Measurements from ENCODE around the gene GRIK1.

DNA sequence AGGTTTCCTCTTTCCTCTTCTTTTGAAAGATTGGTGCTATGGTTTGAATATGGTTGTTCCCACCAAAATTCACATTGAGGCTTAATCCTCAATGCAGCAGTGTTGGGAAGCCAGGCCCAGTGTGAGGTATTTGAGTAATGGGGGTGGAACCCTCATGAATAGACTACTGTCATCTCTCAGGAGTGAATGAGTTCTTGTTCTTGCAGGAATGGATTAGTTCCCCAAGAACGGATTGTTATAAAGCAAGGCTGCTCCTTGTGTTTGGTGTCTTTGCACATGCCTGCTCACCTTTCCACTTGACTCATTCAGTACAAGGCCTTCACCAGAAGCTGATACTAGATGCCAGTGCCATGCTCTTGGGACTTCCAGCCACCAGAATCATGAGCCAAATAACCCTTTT, 417.9 kb downstream of the GRIK1 start:
- TF ChIP-seq, protein P1, sequence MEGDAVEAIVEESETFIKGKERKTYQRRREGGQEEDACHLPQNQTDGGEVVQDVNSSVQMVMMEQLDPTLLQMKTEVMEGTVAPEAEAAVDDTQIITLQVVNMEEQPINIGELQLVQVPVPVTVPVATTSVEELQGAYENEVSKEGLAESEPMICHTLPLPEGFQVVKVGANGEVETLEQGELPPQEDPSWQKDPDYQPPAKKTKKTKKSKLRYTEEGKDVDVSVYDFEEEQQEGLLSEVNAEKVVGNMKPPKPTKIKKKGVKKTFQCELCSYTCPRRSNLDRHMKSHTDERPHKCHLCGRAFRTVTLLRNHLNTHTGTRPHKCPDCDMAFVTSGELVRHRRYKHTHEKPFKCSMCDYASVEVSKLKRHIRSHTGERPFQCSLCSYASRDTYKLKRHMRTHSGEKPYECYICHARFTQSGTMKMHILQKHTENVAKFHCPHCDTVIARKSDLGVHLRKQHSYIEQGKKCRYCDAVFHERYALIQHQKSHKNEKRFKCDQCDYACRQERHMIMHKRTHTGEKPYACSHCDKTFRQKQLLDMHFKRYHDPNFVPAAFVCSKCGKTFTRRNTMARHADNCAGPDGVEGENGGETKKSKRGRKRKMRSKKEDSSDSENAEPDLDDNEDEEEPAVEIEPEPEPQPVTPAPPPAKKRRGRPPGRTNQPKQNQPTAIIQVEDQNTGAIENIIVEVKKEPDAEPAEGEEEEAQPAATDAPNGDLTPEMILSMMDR (conservative IDR thresholded peaks at IDR 0.05 in 1 of 2, IDR thresholded peaks at IDR 0.05 in 1 of 2; ENCODE audit: extremely low read depth in 1 of 2, insufficient read depth in 1 of 2, low read depth in 1 of 2, low read length in 2 of 2) = no peak
- no peak for TF ChIP-seq EZH2 (IDR thresholded peaks at IDR 0.05; ENCODE audit: borderline replicate concordance, low read length)
